Hematopoietic multipotent progenitor cell treated with erythropoietin and hydrocortisone succinate and interleukin-3 and kit ligand, for 17 days (in vitro differentiated cells): Measurements from ENCODE around the gene MRPS10.
"Not testable (repeated sequence)": the region's sequence is repeated elsewhere in the genome, so short reads cannot be mapped to it uniquely, and the experiment has no call there.

ENCODE experiments used
- DNase-seq: peaks from one replicate; pipeline ENCODE4 v3.0.0-alpha.2; 2015; ENCODE audit warnings: low spot score

MRPS10 gene

DNA sequence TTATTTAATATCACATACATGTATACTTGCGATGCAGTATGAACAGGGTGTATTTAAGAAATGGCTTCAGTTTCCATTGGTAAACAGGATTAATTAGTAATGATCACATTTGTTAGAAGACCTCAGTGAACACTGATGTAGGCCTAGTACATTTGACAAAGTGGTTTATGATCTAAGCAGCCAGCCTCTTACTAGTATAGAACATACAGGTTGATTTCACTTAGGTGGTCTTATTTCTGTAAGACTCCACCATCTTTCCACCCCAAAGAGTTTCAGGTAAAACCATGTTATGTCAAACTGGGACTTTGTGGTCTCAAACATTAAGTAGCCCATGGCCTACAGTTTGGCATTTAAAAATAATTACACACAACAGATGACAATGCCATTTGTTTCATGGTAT lies 20.2 kb upstream of the MRPS10 start:
- no peak for DNase-seq

- no peak for DNase-seq
Observed at GRCh38 chr6:42236682-42237473, 19.2 kb upstream of the MRPS10 start.

DNA sequence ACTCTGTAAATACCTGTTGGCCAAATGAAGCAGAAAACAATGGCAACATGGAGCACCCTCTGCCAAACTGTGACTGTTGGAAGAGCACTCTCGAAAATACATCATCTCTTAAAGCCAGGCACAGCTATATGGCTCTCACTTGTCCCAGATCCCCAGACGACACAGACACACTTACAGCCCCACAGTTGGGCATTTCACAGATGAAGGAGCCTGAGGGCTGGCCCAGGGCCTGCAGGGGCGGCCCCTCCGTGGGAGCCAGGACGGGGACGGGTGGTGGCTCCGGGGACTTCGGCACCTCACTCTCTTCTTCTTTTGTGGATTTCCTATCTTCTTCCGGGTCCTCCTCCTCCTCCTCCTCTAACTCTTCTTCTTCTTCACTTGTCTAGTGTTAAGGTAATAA lies 18.4 kb upstream of the MRPS10 start:
- no peak for DNase-seq

- DNase-seq: no peak
Observed at GRCh38 chr6:42232035-42232434, 14.4 kb upstream of the MRPS10 start.

GRCh38 chr6:42230345-42231321 lies 13.0 kb upstream of the MRPS10 start:
- DNase-seq: no peak

- DNase-seq: no peak
Observed at GRCh38 chr6:42229506-42230119, 12.0 kb upstream of the MRPS10 start.

DNA sequence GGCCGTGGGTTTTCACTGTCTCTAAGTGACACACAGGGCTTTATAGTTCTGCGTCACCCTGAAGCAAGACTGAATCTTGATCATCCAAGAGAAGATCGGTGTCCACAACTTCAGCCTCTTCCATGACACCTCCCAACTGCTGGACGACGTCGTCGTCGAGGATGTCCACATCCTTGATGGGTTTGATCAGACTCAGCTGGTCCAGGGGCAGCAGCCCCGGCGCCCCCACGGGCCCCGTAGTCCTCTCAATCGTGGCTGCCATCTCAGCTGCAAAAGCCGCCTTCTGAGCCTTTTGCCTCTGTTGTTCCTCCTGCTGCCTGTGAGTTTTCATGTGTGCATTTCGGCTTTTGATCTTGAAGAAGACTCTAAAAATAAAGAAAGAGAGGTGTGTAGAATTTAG lies 10.6 kb upstream of the MRPS10 start:
- no peak for DNase-seq

DNA sequence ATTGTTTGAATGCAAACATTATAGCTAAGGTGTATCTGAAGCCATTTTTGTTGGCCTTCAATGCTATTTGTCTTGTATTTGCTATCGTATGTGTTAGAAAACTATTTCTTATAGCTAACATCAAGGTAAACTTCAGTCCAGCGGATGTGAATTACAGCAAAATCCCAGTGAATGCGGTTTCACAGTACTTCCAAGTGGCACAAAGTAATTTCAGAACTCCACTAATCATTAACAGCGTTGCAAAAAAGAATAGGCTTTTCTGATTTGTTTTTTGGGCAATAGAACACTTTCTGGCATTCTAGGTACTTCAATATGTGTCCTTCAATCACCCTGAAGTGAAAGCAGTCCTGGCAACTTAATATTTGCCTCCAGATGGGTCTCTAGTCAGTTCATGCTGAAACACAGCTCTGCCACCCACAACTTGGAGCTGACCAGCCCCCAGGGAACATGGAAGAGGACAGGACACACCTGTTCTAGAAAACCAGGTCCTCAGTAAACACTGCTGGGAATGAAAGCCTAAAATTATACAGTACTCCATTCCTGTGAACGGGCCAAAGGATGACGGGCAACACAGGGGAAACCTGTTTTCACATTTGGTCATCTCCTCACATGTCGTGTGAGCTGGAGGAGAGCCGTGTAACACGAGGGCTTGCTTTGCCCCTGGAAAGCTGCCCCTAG lies 9.7 kb upstream of the MRPS10 start:
- DNase-seq: no peak

GRCh38 chr6:42226645-42227143 lies 9.0 kb upstream of the MRPS10 start:
- DNase-seq: no peak

- DNase-seq: no peak
Observed at GRCh38 chr6:42226161-42226611, 8.5 kb upstream of the MRPS10 start.

- no peak for DNase-seq
Observed at GRCh38 chr6:42225419-42225818, 7.8 kb upstream of the MRPS10 start.

DNA sequence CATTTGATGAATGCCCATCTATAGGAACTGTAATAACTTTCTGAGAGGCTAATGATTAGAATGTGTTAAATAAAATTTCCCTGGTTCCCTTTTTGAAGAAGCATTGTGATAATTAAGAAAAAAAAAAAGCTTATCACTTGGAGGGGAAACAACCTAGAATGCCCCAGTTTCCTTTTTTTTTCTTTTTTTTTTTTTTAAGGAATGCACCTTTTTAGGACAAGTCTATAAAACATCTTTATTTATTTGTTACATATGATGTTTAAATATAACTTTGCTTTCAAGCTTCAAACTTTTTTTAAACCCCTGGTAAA lies 7.3 kb upstream of the MRPS10 start:
- no peak for DNase-seq

GRCh38 chr6:42224222-42225028 lies 6.8 kb upstream of the MRPS10 start:
- DNase-seq: no peak

DNA sequence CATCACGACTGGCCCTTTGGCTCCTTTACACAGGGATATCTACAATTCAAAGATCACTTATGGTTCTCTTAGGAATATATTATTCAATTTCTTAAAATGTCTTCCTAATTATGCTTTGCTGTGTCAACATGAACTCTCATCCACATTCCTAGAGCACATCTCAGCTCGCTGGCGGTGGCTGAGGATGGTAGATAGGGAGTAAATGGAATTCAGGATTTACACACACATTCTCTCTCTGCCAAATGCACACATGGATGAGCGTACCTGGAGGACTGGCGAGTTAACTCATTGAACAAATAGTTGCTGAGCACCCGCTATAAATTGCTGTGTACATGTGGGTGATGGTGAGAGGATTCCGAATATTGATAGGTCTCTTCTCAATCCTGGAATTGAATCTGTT lies 4.8 kb upstream of the MRPS10 start:
- DNase-seq: no peak

GRCh38 chr6:42221546-42221945 lies 3.9 kb upstream of the MRPS10 start:
- DNase-seq: no peak

GRCh38 chr6:42220807-42221206 lies 3.1 kb upstream of the MRPS10 start:
- no peak for DNase-seq

DNA sequence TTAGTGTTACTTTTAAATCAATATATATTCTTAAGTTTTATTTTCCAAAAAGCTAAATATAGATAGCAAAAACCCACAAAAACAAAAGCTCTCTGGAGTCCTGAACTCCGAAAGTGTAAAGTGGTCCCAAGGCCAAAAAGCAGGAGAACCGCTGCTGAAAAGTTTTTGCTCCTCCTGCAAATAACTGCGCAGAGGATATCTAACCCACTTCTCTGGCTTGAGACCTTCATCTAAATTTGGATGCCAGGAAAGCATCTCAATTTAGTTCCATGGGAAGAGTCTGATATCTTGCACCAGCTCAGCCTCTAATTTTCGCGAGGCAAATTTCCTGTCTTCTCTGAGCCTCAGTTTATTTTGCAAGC lies 523 bp downstream of the MRPS10 start:
- no peak for DNase-seq

DNA sequence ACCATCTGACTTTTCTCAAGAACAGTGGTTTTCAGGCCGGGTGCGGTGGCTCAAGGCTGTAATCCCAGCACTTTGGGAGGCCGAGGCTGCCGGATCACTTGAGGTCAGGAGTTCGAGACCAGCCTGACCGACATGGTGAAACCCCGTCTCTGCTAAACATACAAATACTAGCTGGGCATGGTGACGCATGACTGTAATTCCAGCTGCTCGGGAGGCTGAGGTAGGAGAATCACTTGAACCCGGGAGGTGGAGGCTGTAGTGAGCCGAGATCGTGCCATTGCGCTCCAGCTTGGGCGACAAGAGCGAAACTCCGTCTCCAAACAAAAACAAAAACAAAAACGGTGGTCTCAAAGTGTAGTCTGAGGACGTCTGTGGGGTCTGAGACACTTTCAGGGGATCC lies 1.2 kb downstream of the MRPS10 start:
- DNase-seq: not testable (repeated sequence)

GRCh38 chr6:42212442-42212841 lies 5.2 kb downstream of the MRPS10 start:
- no peak for DNase-seq

DNA sequence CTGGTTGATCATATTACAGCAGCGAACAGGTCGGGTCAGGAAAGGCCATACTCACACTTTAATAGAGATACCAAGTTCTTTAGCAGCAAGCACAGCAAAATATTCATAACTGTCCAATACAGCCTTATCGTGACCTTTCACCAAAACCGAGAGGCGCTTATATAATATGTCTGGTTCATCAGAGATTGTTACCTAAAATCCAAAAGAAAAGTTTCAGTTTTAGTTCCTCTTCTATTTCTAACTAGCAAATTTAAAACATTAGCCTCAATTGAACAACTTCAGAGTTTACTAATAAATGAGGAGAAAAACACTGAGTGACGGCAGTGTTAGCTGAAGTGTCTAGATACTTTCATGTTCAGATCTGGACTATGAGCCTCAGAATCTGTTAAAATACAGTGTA lies 5.9 kb downstream of the MRPS10 start:
- DNase-seq: no peak

- no peak for DNase-seq
Observed at GRCh38 chr6:42210551-42210950, 7.1 kb downstream of the MRPS10 start.
